ENCODE data around the gene THG1L. TPM values are rescaled to one million over a fixed set of nuclear protein-coding genes. Genes with fewer than 3 reads are reported as not detected.

The THG1L gene
- total and polyA plus RNA-seq, 2 experiments from 2014 or later, result 12.2 to 13.8 TPM

- H3K36me3 ChIP-seq (ENCODE audit: insufficient read depth), result peaks cover 45% of the 10 kb centered on the region
- no peaks in the 10 kb centered on the region for H3K27me3 ChIP-seq (ENCODE audit: insufficient read depth)
- no peak overlapping the region for H2AFZ ChIP-seq
- H4K20me1 ChIP-seq (replicated peaks; ENCODE audit: insufficient read depth), result peaks cover 16% of the 10 kb centered on the region
- no peak overlapping the region for H3K4me2 ChIP-seq
- H3K27ac ChIP-seq (ENCODE audit: low read depth), result no peak overlapping the region
- Mint-ChIP-seq H3K4me3 (no peak overlapping the region), H3K27me3 (ENCODE audit: insufficient read depth, low read depth, poor library complexity) (peaks cover 12% of the 10 kb centered on the region), H3K9me3 (no peaks in the 10 kb centered on the region), H3K36me3 (ENCODE audit: low read depth) (peaks cover 65% of the 10 kb centered on the region), H3K4me1 (peaks cover 5% of the 10 kb centered on the region; the same call in 2 of the 3 replicates), H3K27ac (no peak overlapping the region)
- no peaks in the 10 kb centered on the region for H3F3A ChIP-seq (replicated peaks; ENCODE audit: low read depth)
- TF ChIP-seq POLR2AphosphoS5 (IDR thresholded peaks at IDR 0.05; ENCODE audit: low read depth) (no peak), EZH2 (IDR thresholded peaks at IDR 0.05; ENCODE audit: low read depth, unreplicated experiment) (no peak)
- no peak overlapping the region for H3K4me3 ChIP-seq
- ATAC-seq (no peak), DNase-seq (ENCODE audit: low spot score) (no peak)
- H3K9me2 ChIP-seq (ENCODE audit: insufficient read depth), result no peaks in the 10 kb centered on the region
- no peaks in the 10 kb centered on the region for H3K4me1 ChIP-seq (ENCODE audit: insufficient read depth)
- peaks cover 3% of the 10 kb centered on the region; the same call in 1 of the 2 replicates for H3K79me2 ChIP-seq (replicated peaks; ENCODE audit: insufficient read depth)
These were observed 4.8 kb downstream of the THG1L start for GRCh38 chr5:157735991-157736390.

GRCh38 chr5:157739388-157740228 lies 8.4 kb downstream of the THG1L start:
- Mint-ChIP-seq H3K27ac (no peak overlapping the region), H3K27me3 (ENCODE audit: insufficient read depth, low read depth, poor library complexity) (peaks cover 10% of the 10 kb centered on the region), H3K36me3 (ENCODE audit: low read depth) (peaks cover 48% of the 10 kb centered on the region), H3K9me3 (no peaks in the 10 kb centered on the region), H3K4me1 (peaks cover 4% of the 10 kb centered on the region; the same call in 2 of the 3 replicates), H3K4me3 (no peak overlapping the region)
- Histone ChIP-seq H3F3A (replicated peaks; ENCODE audit: low read depth) (no peaks in the 10 kb centered on the region), H3K36me3 (ENCODE audit: insufficient read depth) (peaks cover 35% of the 10 kb centered on the region), H3K27ac (ENCODE audit: low read depth) (no peak overlapping the region), H3K4me2 (no peak overlapping the region), H3K4me3 (no peak overlapping the region), H3K79me2 (replicated peaks; ENCODE audit: insufficient read depth) (no peaks in the 10 kb centered on the region), H4K20me1 (replicated peaks; ENCODE audit: insufficient read depth) (peaks cover 7% of the 10 kb centered on the region), H3K9me2 (ENCODE audit: insufficient read depth) (no peaks in the 10 kb centered on the region), H3K4me1 (ENCODE audit: insufficient read depth) (peaks cover 4% of the 10 kb centered on the region; the same call in 1 of the 2 replicates), H3K27me3 (ENCODE audit: insufficient read depth) (peaks cover 7% of the 10 kb centered on the region), H2AFZ (no peak overlapping the region)
- DNase-seq (ENCODE audit: low spot score) (no peak), ATAC-seq (no peak)
- TF ChIP-seq CREB1 (CRISPR knock-in tag; IDR thresholded peaks at IDR 0.05; ENCODE audit: low read depth) (no peak), ZNF331 (CRISPR knock-in tag; IDR thresholded peaks at IDR 0.05; ENCODE audit: low read depth) (no peak), CTCF (conservative IDR thresholded peaks at IDR 0.05; ENCODE audit: low read depth in 2 of 2) (no peak), JUNB (IDR thresholded peaks at IDR 0.05; ENCODE audit: unreplicated experiment) (no peak), REST (IDR thresholded peaks at IDR 0.05; ENCODE audit: unreplicated experiment) (no peak)
